Measurements from ENCODE around the gene MED29. TPM values are rescaled to one million over a fixed set of nuclear protein-coding genes. Genes with fewer than 3 reads are reported as not detected.
A peak's percentile ranks its signal among the peaks of the same experiment; 100 is the strongest.
"Not testable (repeated sequence)": the region's sequence is repeated elsewhere in the genome, so short reads cannot be mapped to it uniquely, and the experiment has no call there.

Gene MED29
- polyA plus RNA-seq, 3 donors = 16.9 to 32.2 (median 21.8) TPM

- H3K27ac ChIP-seq (ENCODE audit: low read depth, low read length) = no peak overlapping the region
- WGBS, 3 donors = 69 to 81% (median 75%) methylated on average over 5 of the region's 5 CpGs
These were observed 27.2 kb upstream of the MED29 start for GRCh38 chr19:39363901-39364457.

GRCh38 chr19:39365531-39365930 is 25.6 kb upstream of the MED29 start:
- no peak overlapping the region for H3K27ac ChIP-seq (ENCODE audit: low read depth, low read length)
- 97 to 100% (median 97%) methylated on average over 1 of the region's 1 CpG for WGBS, 3 donors

- H3K27ac ChIP-seq (ENCODE audit: low read depth, low read length) = no peak overlapping the region
- 71 to 92% (median 82%) methylated on average over 2 of the region's 2 CpGs for WGBS, 3 donors
These were observed 22.0 kb upstream of the MED29 start for GRCh38 chr19:39369200-39369599.

GRCh38 chr19:39370735-39371134 is 20.4 kb upstream of the MED29 start:
- 85 to 94% (median 93%) methylated on average over 5 of the region's 5 CpGs for WGBS, 3 donors
- H3K27ac ChIP-seq (ENCODE audit: low read depth, low read length) = no peak overlapping the region

GRCh38 chr19:39372047-39372802 is 19.0 kb upstream of the MED29 start:
- H3K27ac ChIP-seq (ENCODE audit: low read depth, low read length) = peak overlapping the region; percentile 86
- 41 to 55% (median 43%) methylated on average over 8 of the region's 8 CpGs for WGBS, 3 donors

- WGBS, 3 donors = 41 to 62% (median 60%) methylated on average over 2 of the region's 2 CpGs
- peak overlapping the region; percentile 86 for H3K27ac ChIP-seq (ENCODE audit: low read depth, low read length)
These were observed 18.2 kb upstream of the MED29 start for GRCh38 chr19:39372941-39373340.

- no peak overlapping the region for H3K27ac ChIP-seq (ENCODE audit: low read depth, low read length)
These were observed 15.2 kb upstream of the MED29 start for GRCh38 chr19:39375929-39376328.

- WGBS, 3 donors = 72 to 93% (median 78%) methylated on average over 18 of the region's 18 CpGs
- no peak overlapping the region for H3K27ac ChIP-seq (ENCODE audit: low read depth, low read length)
These were observed 13.5 kb upstream of the MED29 start for GRCh38 chr19:39377373-39378362.

GRCh38 chr19:39379366-39379765 is 11.8 kb upstream of the MED29 start:
- not testable (repeated sequence) for H3K27ac ChIP-seq (ENCODE audit: low read depth, low read length)
- 95 to 100% (median 97%) methylated on average over 4 of the region's 4 CpGs for WGBS, 3 donors

- WGBS, 3 donors = 82 to 93% (median 85%) methylated on average over 14 of the region's 14 CpGs
- H3K27ac ChIP-seq (ENCODE audit: low read depth, low read length) = no peak overlapping the region
These were observed 11.2 kb upstream of the MED29 start for GRCh38 chr19:39379865-39380396.

GRCh38 chr19:39380521-39381502 is 10.4 kb upstream of the MED29 start:
- H3K27ac ChIP-seq (ENCODE audit: low read depth, low read length) = no peak overlapping the region
- WGBS, 3 donors = 91 to 94% (median 93%) methylated on average over 16 to 17 of the region's 17 CpGs

GRCh38 chr19:39381910-39382611 is 9.1 kb upstream of the MED29 start:
- no peak overlapping the region for H3K27ac ChIP-seq (ENCODE audit: low read depth, low read length)
- 76 to 85% (median 80%) methylated on average over 10 of the region's 10 CpGs for WGBS, 3 donors

- H3K27ac ChIP-seq (ENCODE audit: low read depth, low read length) = no peak overlapping the region
- 87 to 90% (median 87%) methylated on average over 18 of the region's 18 CpGs for WGBS, 3 donors
These were observed 8.0 kb upstream of the MED29 start for GRCh38 chr19:39382991-39383828.

GRCh38 chr19:39384839-39385568 is 6.2 kb upstream of the MED29 start:
- 64 to 75% (median 67%) methylated on average over 9 of the region's 9 CpGs for WGBS, 3 donors
- H3K27ac ChIP-seq (ENCODE audit: low read depth, low read length) = no peak overlapping the region

GRCh38 chr19:39385629-39386411 is 5.4 kb upstream of the MED29 start:
- WGBS, 3 donors = 84 to 85% (median 84%) methylated on average over 20 of the region's 20 CpGs
- H3K27ac ChIP-seq (ENCODE audit: low read depth, low read length) = no peak overlapping the region

All from adipose tissue (tissue), 3 donors.